VCaP (cell line): ENCODE results near the gene ANLN.
A peak's percentile ranks its signal among the peaks of the same experiment; 100 is the strongest.

Experiments used
- H3K27ac ChIP-seq: fragments of 450-650 bp; 2 replicates; pipeline ENCODE4 v1.5.1; 2017
- TF ChIP-seq, protein P1 (sequence below): fragments of 450-650 bp; conservative IDR thresholded peaks from 2 replicates; pipeline ENCODE4 v1.5.1; 2017; ENCODE audit warnings: mild to moderate bottlenecking, moderate library complexity

ANLN gene

DNA sequence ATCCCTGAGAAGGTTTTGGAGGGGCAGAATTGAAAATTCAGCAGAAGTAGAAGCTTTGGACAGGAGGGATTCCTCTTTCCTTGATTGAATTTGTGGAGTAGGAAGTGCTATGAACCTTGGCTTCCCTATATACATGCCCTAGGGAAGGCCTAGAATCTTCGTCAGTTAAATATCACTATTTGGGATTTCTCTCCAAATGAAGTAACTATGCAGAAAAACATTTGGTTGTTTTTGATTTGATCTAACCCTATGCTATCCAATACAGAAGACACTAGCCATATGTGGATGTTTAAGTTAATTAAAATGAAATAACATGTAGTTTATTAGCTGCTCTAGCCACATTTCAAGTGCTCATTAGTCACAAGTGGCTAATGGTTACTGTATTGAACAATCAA, 15.7 kb downstream of the ANLN start:
- TF ChIP-seq, protein P1, sequence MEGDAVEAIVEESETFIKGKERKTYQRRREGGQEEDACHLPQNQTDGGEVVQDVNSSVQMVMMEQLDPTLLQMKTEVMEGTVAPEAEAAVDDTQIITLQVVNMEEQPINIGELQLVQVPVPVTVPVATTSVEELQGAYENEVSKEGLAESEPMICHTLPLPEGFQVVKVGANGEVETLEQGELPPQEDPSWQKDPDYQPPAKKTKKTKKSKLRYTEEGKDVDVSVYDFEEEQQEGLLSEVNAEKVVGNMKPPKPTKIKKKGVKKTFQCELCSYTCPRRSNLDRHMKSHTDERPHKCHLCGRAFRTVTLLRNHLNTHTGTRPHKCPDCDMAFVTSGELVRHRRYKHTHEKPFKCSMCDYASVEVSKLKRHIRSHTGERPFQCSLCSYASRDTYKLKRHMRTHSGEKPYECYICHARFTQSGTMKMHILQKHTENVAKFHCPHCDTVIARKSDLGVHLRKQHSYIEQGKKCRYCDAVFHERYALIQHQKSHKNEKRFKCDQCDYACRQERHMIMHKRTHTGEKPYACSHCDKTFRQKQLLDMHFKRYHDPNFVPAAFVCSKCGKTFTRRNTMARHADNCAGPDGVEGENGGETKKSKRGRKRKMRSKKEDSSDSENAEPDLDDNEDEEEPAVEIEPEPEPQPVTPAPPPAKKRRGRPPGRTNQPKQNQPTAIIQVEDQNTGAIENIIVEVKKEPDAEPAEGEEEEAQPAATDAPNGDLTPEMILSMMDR = no peak

DNA sequence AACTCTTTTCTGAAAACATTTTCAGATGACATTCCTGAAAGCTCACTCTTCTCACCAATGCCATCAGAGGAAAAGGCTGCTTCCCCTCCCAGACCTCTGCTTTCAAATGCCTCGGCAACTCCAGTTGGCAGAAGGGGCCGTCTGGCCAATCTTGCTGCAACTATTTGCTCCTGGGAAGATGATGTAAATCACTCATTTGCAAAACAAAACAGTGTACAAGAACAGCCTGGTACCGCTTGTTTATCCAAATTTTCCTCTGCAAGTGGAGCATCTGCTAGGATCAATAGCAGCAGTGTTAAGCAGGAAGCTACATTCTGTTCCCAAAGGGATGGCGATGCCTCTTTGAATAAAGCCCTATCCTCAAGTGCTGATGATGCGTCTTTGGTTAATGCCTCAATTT, 16.5 kb downstream of the ANLN start:
- TF ChIP-seq, protein P1 = no peak

More for the DNA sequence above, 15.7 kb downstream of the ANLN start:
- no peak overlapping the region for H3K27ac ChIP-seq

DNA sequence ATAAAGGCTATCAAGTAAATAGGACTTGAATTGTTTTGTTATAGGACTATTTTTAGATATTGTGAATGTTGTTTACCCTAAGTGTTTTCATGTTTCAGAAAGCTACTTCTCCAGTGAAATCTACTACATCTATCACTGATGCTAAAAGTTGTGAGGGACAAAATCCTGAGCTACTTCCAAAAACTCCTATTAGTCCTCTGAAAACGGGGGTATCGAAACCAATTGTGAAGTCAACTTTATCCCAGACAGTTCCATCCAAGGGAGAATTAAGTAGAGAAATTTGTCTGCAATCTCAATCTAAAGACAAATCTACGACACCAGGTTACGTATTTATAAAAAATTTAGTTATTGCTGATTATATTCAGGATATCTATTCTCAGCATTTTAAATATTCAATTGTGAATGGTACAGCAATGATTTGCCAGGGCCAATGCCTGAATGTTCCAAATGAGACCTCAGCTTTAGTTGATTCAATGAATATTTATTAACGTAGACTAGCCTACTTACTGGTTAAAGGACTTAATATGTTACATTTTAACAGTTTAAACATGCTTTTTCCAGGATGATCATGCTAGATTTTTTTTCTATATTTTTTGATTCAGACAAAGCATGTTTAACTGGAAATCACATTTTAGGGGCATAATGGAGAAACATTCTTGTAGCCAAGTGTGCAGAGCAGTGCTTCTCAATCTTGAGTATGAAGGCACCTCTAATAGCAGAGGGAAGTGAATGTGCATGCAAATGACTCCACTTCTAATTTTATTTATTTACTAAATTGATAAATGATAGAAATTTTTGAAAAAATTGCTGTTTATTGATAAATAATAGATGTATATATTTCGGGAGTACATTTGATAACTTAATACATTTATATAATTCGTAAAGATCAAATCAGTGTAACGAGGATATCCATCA, 18.2 kb downstream of the ANLN start:
- TF ChIP-seq, protein P1 = no peak
- peak overlapping the region; percentile 37 for H3K27ac ChIP-seq

More for the DNA sequence above, 16.5 kb downstream of the ANLN start:
- H3K27ac ChIP-seq = no peak overlapping the region

DNA sequence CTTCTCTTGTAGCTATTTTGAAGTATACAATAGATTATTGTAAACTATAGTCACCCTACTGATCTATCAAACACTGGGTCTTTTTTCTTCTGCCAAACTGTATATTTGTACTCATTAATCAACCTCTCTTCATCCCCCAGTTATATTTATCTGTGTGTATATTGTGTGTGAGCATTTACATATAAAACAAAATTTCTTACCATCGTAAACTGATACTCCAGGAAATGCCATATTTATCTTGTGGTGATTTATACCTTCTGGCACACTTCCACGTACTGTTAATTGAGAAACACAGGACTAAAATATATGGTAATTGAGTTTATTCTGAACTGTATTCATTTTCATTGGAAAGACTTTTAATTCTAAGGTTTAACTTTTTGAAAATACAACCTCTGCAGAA, 18.9 kb downstream of the ANLN start:
- TF ChIP-seq, protein P1 = no peak
- H3K27ac ChIP-seq = peak overlapping the region; percentile 37

DNA sequence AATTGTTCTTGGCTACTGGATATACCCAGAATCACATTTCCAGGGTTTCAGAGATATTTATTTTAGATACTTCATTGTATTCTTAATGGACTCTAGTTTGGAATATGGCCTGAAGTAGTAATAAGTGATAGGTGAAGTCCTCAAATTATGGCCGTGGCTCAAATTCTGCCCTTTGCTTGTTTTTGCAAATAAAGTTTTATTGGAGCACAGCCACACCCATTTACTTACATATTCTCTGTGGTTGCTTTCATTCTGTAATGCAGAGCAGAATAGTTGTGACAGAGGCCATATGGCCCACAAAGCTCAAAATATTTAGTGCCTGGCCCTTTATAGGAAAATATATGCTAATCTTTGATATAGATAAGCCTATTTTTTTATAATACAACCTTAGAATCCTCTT, 19.5 kb downstream of the ANLN start:
- H3K27ac ChIP-seq = peak overlapping the region; percentile 37; the same call in 1 of the 2 replicates
- TF ChIP-seq, protein P1 = no peak

DNA sequence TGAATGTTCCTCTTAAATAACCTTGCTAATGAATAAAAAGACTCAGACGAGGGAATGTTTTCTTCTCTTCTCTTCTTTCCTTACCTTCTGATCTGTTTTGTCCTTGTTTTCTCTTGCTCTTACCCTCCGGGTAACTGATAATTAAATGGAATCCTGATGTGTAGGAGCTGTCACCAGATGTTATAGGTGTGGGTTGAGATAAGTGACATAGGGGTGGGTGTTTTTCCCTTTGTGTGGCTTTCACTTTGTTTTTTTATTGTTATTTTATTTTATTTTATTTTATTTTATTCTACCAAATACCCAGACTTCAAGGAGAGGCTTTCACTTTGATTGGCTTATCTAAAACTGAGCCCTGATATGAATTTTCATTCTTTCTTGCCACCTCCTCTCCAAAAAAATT, 25.5 kb downstream of the ANLN start:
- H3K27ac ChIP-seq = no peak overlapping the region
- TF ChIP-seq, protein P1 = no peak

DNA sequence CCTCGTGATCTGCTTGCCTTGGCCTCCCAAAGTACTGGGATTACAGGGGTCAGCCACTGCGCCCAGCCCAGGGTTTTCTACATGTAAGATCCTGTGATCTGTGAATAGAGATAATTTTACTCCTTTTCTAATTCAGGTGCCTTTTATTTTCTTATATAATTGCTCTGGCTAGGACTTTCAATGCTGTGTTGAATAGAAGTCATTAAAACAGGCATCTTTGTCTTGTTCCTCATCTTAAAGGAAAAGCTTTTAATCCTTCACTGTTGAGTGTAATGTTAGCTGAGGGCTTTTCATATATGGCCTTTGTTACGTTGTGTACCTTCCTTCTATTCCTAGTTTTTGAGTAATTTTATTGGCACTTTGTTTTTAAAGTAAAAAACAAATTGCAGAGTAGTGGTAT, 26.6 kb downstream of the ANLN start:
- TF ChIP-seq, protein P1 = no peak
- H3K27ac ChIP-seq = no peak overlapping the region
